ENCODE data around the gene TTC23L. TPM values are rescaled to one million over a fixed set of nuclear protein-coding genes. Genes with fewer than 3 reads are reported as not detected.

The TTC23L gene
- total RNA-seq, 1 donor from 2014 or later = not detected

GRCh38 chr5:34944044-34944443 lies 105.1 kb downstream of the TTC23L start:
- no peaks in the 10 kb centered on the region for H3K27me3 Mint-ChIP-seq
- H3K27ac Mint-ChIP-seq = no peak overlapping the region
- no peaks in the 10 kb centered on the region for H3K4me1 Mint-ChIP-seq
- ATAC-seq (ENCODE audit: low read depth) = no peak
- no peak overlapping the region for H3K4me3 Mint-ChIP-seq
- POLR2A ChIA-PET = no interaction called here
- no peak for DNase-seq
- H3K36me3 Mint-ChIP-seq (ENCODE audit: low read depth) = peaks cover 78% of the 10 kb centered on the region
- CTCF ChIA-PET = no interaction called here
- TF ChIP-seq CTCF (IDR thresholded peaks at IDR 0.05) = no peak
- no peaks in the 10 kb centered on the region for H3K9me3 Mint-ChIP-seq
- intact Hi-C loops (cut with micrococcal nuclease) = no loop called here

- ATAC-seq (ENCODE audit: low read depth) (no peak), DNase-seq (no peak)
- intact Hi-C loops (cut with micrococcal nuclease) = no loop called here
- H3K4me3 Mint-ChIP-seq = no peak overlapping the region
- no peaks in the 10 kb centered on the region for H3K9me3 Mint-ChIP-seq
- H3K27ac Mint-ChIP-seq = no peak overlapping the region
- POLR2A ChIA-PET = no interaction called here
- CTCF ChIA-PET = no interaction called here
- no peak for TF ChIP-seq CTCF (IDR thresholded peaks at IDR 0.05)
- peaks cover 79% of the 10 kb centered on the region for H3K36me3 Mint-ChIP-seq (ENCODE audit: low read depth)
- no peaks in the 10 kb centered on the region for H3K4me1 Mint-ChIP-seq
- no peaks in the 10 kb centered on the region for H3K27me3 Mint-ChIP-seq
These were observed 105.6 kb downstream of the TTC23L start for GRCh38 chr5:34944460-34945047.

Other genes starting within 250 kb of the TTC23L start
- 1.1 and 1.6 TPM in 2 replicates for gene RAI14, start 182.8 kb upstream of the TTC23L start, total RNA-seq
- gene RAD1, start 76.3 kb downstream of the TTC23L start, total RNA-seq = 20.2 and 24.4 TPM in 2 replicates
- 40.6 and 42.4 TPM in 2 replicates for gene BRIX1, start 76.5 kb downstream of the TTC23L start, total RNA-seq
- gene DNAJC21, start 90.4 kb downstream of the TTC23L start, total RNA-seq = 44.0 and 48.0 TPM in 2 replicates
- gene AGXT2, start 208.8 kb downstream of the TTC23L start, total RNA-seq = not detected in 2 replicates